Measurements from ENCODE around the gene HTT.

HTT gene

GRCh38 chr4:3192827-3193226 is 118.3 kb downstream of the HTT start:
- no peak for TF ChIP-seq CTCF (IDR thresholded peaks at IDR 0.05)
- Histone ChIP-seq H3K9ac (no peak overlapping the region), H3K4me3 (ENCODE audit: low read depth, low read length) (no peak overlapping the region), H3K4me2 (ENCODE audit: low read length) (no peak overlapping the region), H2AFZ (no peak overlapping the region), H3K9me3 (ENCODE audit: control insufficient read depth, low read length) (no peaks in the 10 kb centered on the region), H3K27me3 (ENCODE audit: control insufficient read depth, insufficient read depth, low read length) (no peaks in the 10 kb centered on the region), H3K36me3 (ENCODE audit: control insufficient read depth, insufficient read depth, low read length) (no peaks in the 10 kb centered on the region), H3K79me2 (no peaks in the 10 kb centered on the region), H3K4me1 (no peaks in the 10 kb centered on the region), H3K27ac (no peak overlapping the region)

GRCh38 chr4:3193531-3194203 is 119.2 kb downstream of the HTT start:
- H3K79me2 ChIP-seq: no peaks in the 10 kb centered on the region
- H3K9me3 ChIP-seq (ENCODE audit: control insufficient read depth, low read length): no peaks in the 10 kb centered on the region
- H3K36me3 ChIP-seq (ENCODE audit: control insufficient read depth, insufficient read depth, low read length): no peaks in the 10 kb centered on the region
- no peaks in the 10 kb centered on the region for H3K4me1 ChIP-seq
- no peak overlapping the region for H3K4me2 ChIP-seq (ENCODE audit: low read length)
- peak; percentile 18 for TF ChIP-seq CTCF (IDR thresholded peaks at IDR 0.05)
- no peak overlapping the region for H2AFZ ChIP-seq
- no peaks in the 10 kb centered on the region for H3K27me3 ChIP-seq (ENCODE audit: control insufficient read depth, insufficient read depth, low read length)
- H3K4me3 ChIP-seq (ENCODE audit: low read depth, low read length): no peak overlapping the region
- H3K9ac ChIP-seq: no peak overlapping the region
- no peak overlapping the region for H3K27ac ChIP-seq

- Histone ChIP-seq H3K27me3 (ENCODE audit: control insufficient read depth, insufficient read depth, low read length) (no peaks in the 10 kb centered on the region), H3K27ac (no peak overlapping the region), H3K4me3 (ENCODE audit: low read depth, low read length) (no peak overlapping the region), H3K36me3 (ENCODE audit: control insufficient read depth, insufficient read depth, low read length) (no peaks in the 10 kb centered on the region), H2AFZ (no peak overlapping the region), H3K9me3 (ENCODE audit: control insufficient read depth, low read length) (no peaks in the 10 kb centered on the region), H3K4me2 (ENCODE audit: low read length) (no peak overlapping the region), H3K4me1 (no peaks in the 10 kb centered on the region), H3K9ac (no peak overlapping the region), H3K79me2 (no peaks in the 10 kb centered on the region)
- no peak for TF ChIP-seq CTCF (IDR thresholded peaks at IDR 0.05)
Observed at GRCh38 chr4:3196670-3197359, 122.3 kb downstream of the HTT start.

GRCh38 chr4:3197366-3198105 is 123.1 kb downstream of the HTT start:
- no peak overlapping the region for H3K4me3 ChIP-seq (ENCODE audit: low read depth, low read length)
- no peaks in the 10 kb centered on the region for H3K79me2 ChIP-seq
- H3K4me1 ChIP-seq: no peaks in the 10 kb centered on the region
- no peak overlapping the region for H3K27ac ChIP-seq
- H3K9ac ChIP-seq: no peak overlapping the region
- no peak overlapping the region for H2AFZ ChIP-seq
- H3K4me2 ChIP-seq (ENCODE audit: low read length): no peak overlapping the region
- no peaks in the 10 kb centered on the region for H3K36me3 ChIP-seq (ENCODE audit: control insufficient read depth, insufficient read depth, low read length)
- H3K9me3 ChIP-seq (ENCODE audit: control insufficient read depth, low read length): no peaks in the 10 kb centered on the region
- TF ChIP-seq CTCF (IDR thresholded peaks at IDR 0.05): no peak
- H3K27me3 ChIP-seq (ENCODE audit: control insufficient read depth, insufficient read depth, low read length): no peaks in the 10 kb centered on the region
